Measurements from ENCODE around the gene THAP9.

DNA sequence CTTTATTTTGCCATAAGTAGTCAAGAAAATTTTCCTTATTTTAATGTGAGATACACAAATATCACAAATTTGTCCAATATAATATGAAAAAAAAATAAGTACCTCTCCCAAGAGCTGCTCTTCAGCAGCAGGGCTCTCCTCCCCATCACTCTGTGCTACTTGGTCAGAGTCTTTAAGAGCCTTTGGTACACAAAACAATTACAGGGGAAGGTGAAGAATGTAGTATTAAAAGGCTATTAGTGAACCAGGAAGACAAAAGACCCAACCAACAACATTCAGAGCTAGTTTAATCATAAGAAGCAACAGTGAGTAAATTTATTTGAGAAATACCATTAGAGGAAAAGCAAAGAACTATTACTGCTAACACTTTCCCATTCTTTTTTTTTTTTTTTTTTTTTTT lies 39.0 kb upstream of the THAP9 start:
- TF ChIP-seq, protein P1, sequence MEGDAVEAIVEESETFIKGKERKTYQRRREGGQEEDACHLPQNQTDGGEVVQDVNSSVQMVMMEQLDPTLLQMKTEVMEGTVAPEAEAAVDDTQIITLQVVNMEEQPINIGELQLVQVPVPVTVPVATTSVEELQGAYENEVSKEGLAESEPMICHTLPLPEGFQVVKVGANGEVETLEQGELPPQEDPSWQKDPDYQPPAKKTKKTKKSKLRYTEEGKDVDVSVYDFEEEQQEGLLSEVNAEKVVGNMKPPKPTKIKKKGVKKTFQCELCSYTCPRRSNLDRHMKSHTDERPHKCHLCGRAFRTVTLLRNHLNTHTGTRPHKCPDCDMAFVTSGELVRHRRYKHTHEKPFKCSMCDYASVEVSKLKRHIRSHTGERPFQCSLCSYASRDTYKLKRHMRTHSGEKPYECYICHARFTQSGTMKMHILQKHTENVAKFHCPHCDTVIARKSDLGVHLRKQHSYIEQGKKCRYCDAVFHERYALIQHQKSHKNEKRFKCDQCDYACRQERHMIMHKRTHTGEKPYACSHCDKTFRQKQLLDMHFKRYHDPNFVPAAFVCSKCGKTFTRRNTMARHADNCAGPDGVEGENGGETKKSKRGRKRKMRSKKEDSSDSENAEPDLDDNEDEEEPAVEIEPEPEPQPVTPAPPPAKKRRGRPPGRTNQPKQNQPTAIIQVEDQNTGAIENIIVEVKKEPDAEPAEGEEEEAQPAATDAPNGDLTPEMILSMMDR (IDR thresholded peaks at IDR 0.05) = no peak
- no peak for TF ChIP-seq POLR2A (IDR thresholded peaks at IDR 0.05)
